HepG2 (cell line): Measurements from ENCODE around the gene CNN3. TPM values are rescaled to one million over a fixed set of nuclear protein-coding genes. Genes with fewer than 3 reads are reported as not detected.

Source experiments
- CREBL2 ChIP-seq: sonication (generic); formaldehyde crosslinking; IDR thresholded peaks from 2 replicates; pipeline ENCODE4 v1.8.1; 2023; ENCODE audit warnings: missing genetic modification reagents, mild to moderate bottlenecking, borderline replicate concordance
- EP300 ChIP-seq, 3 experiments: sonication (generic) in 1 of 3; formaldehyde crosslinking in 1 of 3; IDR thresholded peaks; 2 replicates each; pipeline versions ENCODE4 v1.5.1 to v1.6.1; 2011 to 2020; ENCODE audit warnings: low read depth in 2 of 3, low read length in 2 of 3, borderline replicate concordance in 1 of 3, improper control_type of control experiment in 1 of 3, mild to moderate bottlenecking in 1 of 3, missing genetic modification reagents in 1 of 3, moderate library complexity in 1 of 3
- HES4 ChIP-seq: sonication (generic); formaldehyde crosslinking; IDR thresholded peaks from 2 replicates; pipeline ENCODE4 v1.9.0; 2021; ENCODE audit warnings: mild to moderate bottlenecking, missing genetic modification reagents, borderline replicate concordance
- HMG20B ChIP-seq: conservative IDR thresholded peaks from 2 replicates; pipeline ENCODE4 v1.6.1; 2016; ENCODE audit warnings: missing genetic modification reagents, missing compliant biosample characterization
- HNF4A ChIP-seq: sonication (generic); formaldehyde crosslinking; IDR thresholded peaks from 2 replicates; pipeline ENCODE4 v1.4.0; 2020; ENCODE audit warnings: missing genetic modification reagents
- HOXD1 ChIP-seq: sonication (generic); formaldehyde crosslinking; IDR thresholded peaks from 2 replicates; pipeline ENCODE4 v1.5.0; 2020; ENCODE audit warnings: missing genetic modification reagents
- MYPOP ChIP-seq: sonication (generic); formaldehyde crosslinking; IDR thresholded peaks from 2 replicates; pipeline ENCODE4 v1.8.1; 2023; ENCODE audit warnings: mild to moderate bottlenecking, moderate library complexity, missing genetic modification reagents
- NRL ChIP-seq: sonication (generic); formaldehyde crosslinking; IDR thresholded peaks from 2 replicates; pipeline ENCODE4 v1.5.0; 2020; ENCODE audit warnings: missing genetic modification reagents, mild to moderate bottlenecking, moderate library complexity, borderline replicate concordance
- RFX5 ChIP-seq: IDR thresholded peaks from 2 replicates; pipeline ENCODE4 v1.6.1; 2011; ENCODE audit warnings: low read depth, low read length, improper control_type of control experiment
- RFXANK ChIP-seq: IDR thresholded peaks from 2 replicates; pipeline ENCODE4 v1.6.1; 2016
- SYNCRIP ChIP-seq: fragments of 200-400 bp; formaldehyde crosslinking; IDR thresholded peaks from 2 replicates; pipeline ENCODE4 v1.6.1; 2018; ENCODE audit warnings: mild to moderate bottlenecking, low read depth, low read length; ENCODE audit not compliant: insufficient read depth
- YY1 ChIP-seq: IDR thresholded peaks from 2 replicates; pipeline ENCODE4 v1.6.1; 2011; ENCODE audit warnings: low read length, low read depth, moderate library complexity, mild to moderate bottlenecking; ENCODE audit not compliant: insufficient read depth, insufficient replicate concordance
- ZNF296 ChIP-seq: sonication (generic); formaldehyde crosslinking; conservative IDR thresholded peaks from 2 replicates; pipeline ENCODE4 v1.5.0; 2020; ENCODE audit warnings: mild to moderate bottlenecking, missing genetic modification reagents
- ZNF318 ChIP-seq: sonication (generic); formaldehyde crosslinking; IDR thresholded peaks from 2 replicates; pipeline ENCODE4 v1.4.0; 2020; ENCODE audit warnings: mild to moderate bottlenecking, missing genetic modification reagents
- ZNF431 ChIP-seq: sonication (generic); formaldehyde crosslinking; IDR thresholded peaks from 2 replicates; pipeline ENCODE4 v1.9.0; 2022; ENCODE audit warnings: missing genetic modification reagents, low read depth, mild to moderate bottlenecking, borderline replicate concordance
- ZNF496 ChIP-seq: sonication (generic); formaldehyde crosslinking; IDR thresholded peaks from 2 replicates; pipeline ENCODE4 v1.8.1; 2023; ENCODE audit warnings: mild to moderate bottlenecking, moderate library complexity, missing genetic modification reagents; ENCODE audit not compliant: insufficient replicate concordance
- ZNF576 ChIP-seq: sonication (generic); formaldehyde crosslinking; IDR thresholded peaks from 2 replicates; pipeline ENCODE4 v1.4.0; 2020; ENCODE audit warnings: mild to moderate bottlenecking, missing genetic modification reagents
- ZNF768 ChIP-seq: sonication (generic); formaldehyde crosslinking; IDR thresholded peaks from 2 replicates; pipeline ENCODE4 v1.4.0; 2020; ENCODE audit warnings: missing genetic modification reagents
- ZNF782 ChIP-seq: sonication (generic); formaldehyde crosslinking; IDR thresholded peaks from 2 replicates; pipeline ENCODE4 v1.4.0; 2020; ENCODE audit warnings: missing genetic modification reagents, mild to moderate bottlenecking, borderline replicate concordance
- ZSCAN29 ChIP-seq: sonication (generic); formaldehyde crosslinking; conservative IDR thresholded peaks from 2 replicates; pipeline ENCODE4 v1.4.0; 2020; ENCODE audit warnings: mild to moderate bottlenecking, missing genetic modification reagents
- polyA plus RNA-seq, 8 experiments: library from polyadenylated mRNA; depleted of rRNA in 3 of 8; stranded (reverse) in 7 of 8; unstranded in 1 of 8; fragments of >200 nt; fragmentation: Illumina TruSeq in 4 of 8; extraction: Trizol in 4 of 8; gene quantifications; 2 replicates each; pipeline versions ENCODE4 v1.2.1 to v1.2.3, GENCODE V29; 2011 to 2016; ENCODE audit warnings: low read depth in 4 of 8, missing spikeins in 1 of 8, mixed read lengths in 1 of 8; ENCODE audit not compliant: insufficient read depth in 1 of 8
- total RNA-seq, 5 experiments: library from RNA; depleted of rRNA; stranded (reverse); fragments of >200 nt; fragmentation: Illumina TruSeq; extraction: Trizol; gene quantifications; 2 replicates each; pipeline ENCODE4 v1.2.3, GENCODE V29; 2016; ENCODE audit warnings: low read depth in 1 of 5

The CNN3 gene
- total and polyA plus RNA-seq, 2 of the 13 experiments (the other 11 are each of a cell fraction or from before 2014, with no cell fraction given): 113 to 223 TPM

GRCh38 chr1:94926915-94927404 is at the start of gene CNN3 (continued):
- TF ChIP-seq ZNF318 (CRISPR knock-in tag) (no peak), ZSCAN29 (no peak), ZNF496 (CRISPR knock-in tag) (no peak), EP300 (IDR thresholded peaks at IDR 0.05; ENCODE audit: low read depth in 2 of 2, low read length in 2 of 2) (no peak; a peak in 1 of 4 replicates), EP300 (CRISPR knock-in tag; IDR thresholded peaks at IDR 0.05; ENCODE audit: borderline replicate concordance) (peak; percentile 46), YY1 (peak; percentile 18), ZNF431 (CRISPR knock-in tag) (no peak), ZNF576 (CRISPR knock-in tag) (no peak), HNF4A (CRISPR knock-in tag) (0 out of 2 replicates have a peak, but pooled peaks have one; percentile 6), HOXD1 (CRISPR knock-in tag) (peak; percentile 49; the same call in 1 of the 2 replicates), ZNF782 (CRISPR knock-in tag) (peak; percentile 35; the same call in 1 of the 2 replicates), RFX5 (no peak), HES4 (0 out of 2 replicates have a peak, but pooled peaks have one; percentile 27), HMG20B (CRISPR knock-in tag) (peak; percentile 38; the same call in 1 of the 2 replicates), ZNF296 (CRISPR knock-in tag) (0 out of 2 replicates have a peak, but pooled peaks have one; percentile 36), NRL (CRISPR knock-in tag) (0 out of 2 replicates have a peak, but pooled peaks have one; percentile 48), CREBL2 (CRISPR knock-in tag) (no peak), SYNCRIP (no peak), MYPOP (peak; percentile 74; the same call in 1 of the 2 replicates), RFXANK (no peak; the same call in 1 of the 2 replicates), ZNF768 (peak; percentile 47; the same call in 1 of the 2 replicates)
